Liver (tissue), 3 donors: ENCODE data around the gene UBE2E2.

Source experiments
- EGR1 ChIP-seq, 2 donors: IDR thresholded peaks; 2 replicates each; pipeline ENCODE4 v1.6.1; 2016 to 2018; ENCODE audit warnings: antibody characterized with exemption in 2 of 2, low read depth in 2 of 2
- FOXA2 ChIP-seq: IDR thresholded peaks from 2 replicates; pipeline ENCODE4 v1.6.1; 2016; ENCODE audit warnings: antibody characterized with exemption
- GABPA ChIP-seq, 2 donors: IDR thresholded peaks in 1 of 2; conservative IDR thresholded peaks in 1 of 2; 2 replicates each; pipeline ENCODE4 v1.6.1; 2016; ENCODE audit warnings: antibody characterized with exemption in 2 of 2, mild to moderate bottlenecking in 1 of 2, moderate library complexity in 1 of 2
- RAD21 ChIP-seq, 2 donors: IDR thresholded peaks; 2 replicates each; pipeline ENCODE4 v1.6.1; 2016; ENCODE audit warnings: antibody characterized with exemption in 2 of 2, mild to moderate bottlenecking in 2 of 2
- SP1 ChIP-seq: IDR thresholded peaks from 2 replicates; pipeline ENCODE4 v1.6.1; 2018; ENCODE audit warnings: antibody characterized with exemption, mild to moderate bottlenecking
- TAF1 ChIP-seq: conservative IDR thresholded peaks from 2 replicates; pipeline ENCODE4 v1.6.1; 2016; ENCODE audit warnings: antibody characterized with exemption, mild to moderate bottlenecking
- YY1 ChIP-seq: IDR thresholded peaks from 2 replicates; pipeline ENCODE4 v1.6.1; 2016; ENCODE audit warnings: antibody characterized with exemption, mild to moderate bottlenecking
- TF ChIP-seq, protein P1 (sequence below): IDR thresholded peaks from 2 replicates; pipeline ENCODE4 v1.6.1; 2016; ENCODE audit warnings: antibody characterized with exemption
- TF ChIP-seq, protein P2 (sequence below): fragments of 150-350 bp; IDR thresholded peaks from 2 replicates; pipeline ENCODE4 v1.5.1; 2017; ENCODE audit warnings: improper control_type of control experiment, low read depth, low read length; ENCODE audit not compliant: missing input control
- TF ChIP-seq, protein P3 (sequence below): IDR thresholded peaks from 2 replicates; pipeline ENCODE4 v1.6.1; 2016; ENCODE audit warnings: antibody characterized with exemption, mild to moderate bottlenecking
- donor health status: healthy.
- donor health status: healthy.

DNA sequence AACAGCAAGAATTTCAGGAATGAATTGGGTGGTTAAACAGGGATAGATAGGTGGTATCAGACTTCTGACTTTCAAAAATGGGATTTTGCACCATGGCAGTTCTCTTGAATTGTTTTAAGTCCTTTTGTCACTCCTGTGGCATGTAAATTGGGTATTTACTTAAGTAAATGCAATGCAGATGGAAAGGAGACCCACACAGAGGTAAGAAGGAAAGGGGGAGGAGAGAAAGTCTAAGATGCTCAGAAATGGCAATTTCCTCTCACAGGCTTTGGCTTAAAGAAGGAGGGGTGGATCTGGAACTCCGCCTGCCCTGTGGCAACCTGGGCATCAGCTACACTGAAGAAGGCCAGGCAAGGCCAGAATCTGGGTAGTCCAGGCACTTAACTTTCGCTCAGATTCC lies 405.5 kb downstream of the UBE2E2 start:
- no peak for TF ChIP-seq EGR1 (IDR thresholded peaks at IDR 0.05; ENCODE audit: low read depth in 2 of 2)
- TF ChIP-seq, protein P1, sequence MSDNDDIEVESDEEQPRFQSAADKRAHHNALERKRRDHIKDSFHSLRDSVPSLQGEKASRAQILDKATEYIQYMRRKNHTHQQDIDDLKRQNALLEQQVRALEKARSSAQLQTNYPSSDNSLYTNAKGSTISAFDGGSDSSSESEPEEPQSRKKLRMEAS = no peak
- TF ChIP-seq, protein P2, sequence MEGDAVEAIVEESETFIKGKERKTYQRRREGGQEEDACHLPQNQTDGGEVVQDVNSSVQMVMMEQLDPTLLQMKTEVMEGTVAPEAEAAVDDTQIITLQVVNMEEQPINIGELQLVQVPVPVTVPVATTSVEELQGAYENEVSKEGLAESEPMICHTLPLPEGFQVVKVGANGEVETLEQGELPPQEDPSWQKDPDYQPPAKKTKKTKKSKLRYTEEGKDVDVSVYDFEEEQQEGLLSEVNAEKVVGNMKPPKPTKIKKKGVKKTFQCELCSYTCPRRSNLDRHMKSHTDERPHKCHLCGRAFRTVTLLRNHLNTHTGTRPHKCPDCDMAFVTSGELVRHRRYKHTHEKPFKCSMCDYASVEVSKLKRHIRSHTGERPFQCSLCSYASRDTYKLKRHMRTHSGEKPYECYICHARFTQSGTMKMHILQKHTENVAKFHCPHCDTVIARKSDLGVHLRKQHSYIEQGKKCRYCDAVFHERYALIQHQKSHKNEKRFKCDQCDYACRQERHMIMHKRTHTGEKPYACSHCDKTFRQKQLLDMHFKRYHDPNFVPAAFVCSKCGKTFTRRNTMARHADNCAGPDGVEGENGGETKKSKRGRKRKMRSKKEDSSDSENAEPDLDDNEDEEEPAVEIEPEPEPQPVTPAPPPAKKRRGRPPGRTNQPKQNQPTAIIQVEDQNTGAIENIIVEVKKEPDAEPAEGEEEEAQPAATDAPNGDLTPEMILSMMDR = no peak
- no peak for TF ChIP-seq TAF1
- no peak for TF ChIP-seq FOXA2
- no peak for TF ChIP-seq YY1
- no peak for TF ChIP-seq GABPA (IDR thresholded peaks at IDR 0.05 in 1 of 2, conservative IDR thresholded peaks at IDR 0.05 in 1 of 2)
- TF ChIP-seq, protein P3, sequence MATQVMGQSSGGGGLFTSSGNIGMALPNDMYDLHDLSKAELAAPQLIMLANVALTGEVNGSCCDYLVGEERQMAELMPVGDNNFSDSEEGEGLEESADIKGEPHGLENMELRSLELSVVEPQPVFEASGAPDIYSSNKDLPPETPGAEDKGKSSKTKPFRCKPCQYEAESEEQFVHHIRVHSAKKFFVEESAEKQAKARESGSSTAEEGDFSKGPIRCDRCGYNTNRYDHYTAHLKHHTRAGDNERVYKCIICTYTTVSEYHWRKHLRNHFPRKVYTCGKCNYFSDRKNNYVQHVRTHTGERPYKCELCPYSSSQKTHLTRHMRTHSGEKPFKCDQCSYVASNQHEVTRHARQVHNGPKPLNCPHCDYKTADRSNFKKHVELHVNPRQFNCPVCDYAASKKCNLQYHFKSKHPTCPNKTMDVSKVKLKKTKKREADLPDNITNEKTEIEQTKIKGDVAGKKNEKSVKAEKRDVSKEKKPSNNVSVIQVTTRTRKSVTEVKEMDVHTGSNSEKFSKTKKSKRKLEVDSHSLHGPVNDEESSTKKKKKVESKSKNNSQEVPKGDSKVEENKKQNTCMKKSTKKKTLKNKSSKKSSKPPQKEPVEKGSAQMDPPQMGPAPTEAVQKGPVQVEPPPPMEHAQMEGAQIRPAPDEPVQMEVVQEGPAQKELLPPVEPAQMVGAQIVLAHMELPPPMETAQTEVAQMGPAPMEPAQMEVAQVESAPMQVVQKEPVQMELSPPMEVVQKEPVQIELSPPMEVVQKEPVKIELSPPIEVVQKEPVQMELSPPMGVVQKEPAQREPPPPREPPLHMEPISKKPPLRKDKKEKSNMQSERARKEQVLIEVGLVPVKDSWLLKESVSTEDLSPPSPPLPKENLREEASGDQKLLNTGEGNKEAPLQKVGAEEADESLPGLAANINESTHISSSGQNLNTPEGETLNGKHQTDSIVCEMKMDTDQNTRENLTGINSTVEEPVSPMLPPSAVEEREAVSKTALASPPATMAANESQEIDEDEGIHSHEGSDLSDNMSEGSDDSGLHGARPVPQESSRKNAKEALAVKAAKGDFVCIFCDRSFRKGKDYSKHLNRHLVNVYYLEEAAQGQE = no peak
- no peak for TF ChIP-seq SP1
- TF ChIP-seq RAD21 (IDR thresholded peaks at IDR 0.05) = no peak
